OCI-LY3 (cell line): Measurements from ENCODE around the gene KCND2.

Experiments
- H2AFZ ChIP-seq: fragments of 200-600, 300-600 bp; shearing (Covaris generic); 2 replicates; pipeline ENCODE4 v1.6.0; 2014; ENCODE audit warnings: antibody characterized with exemption, low read depth, low read length
- H3K27ac ChIP-seq: fragments of 200-600, 300-600 bp; sonication (generic); 2 replicates; pipeline ENCODE4 v1.5.1; 2014; ENCODE audit warnings: mild to moderate bottlenecking, low read length, moderate library complexity, mixed read lengths
- H3K27me3 ChIP-seq: fragments of 200-600, 300-600 bp; sonication (generic); 2 replicates; pipeline ENCODE4 v1.6.1; 2014; ENCODE audit warnings: low read depth, low read length, mixed read lengths
- H3K36me3 ChIP-seq: fragments of 200-600, 300-600 bp; sonication (generic); replicated peaks from 2 replicates; pipeline ENCODE3; 2014; ENCODE audit warnings: low read depth, low read length, mixed read lengths
- H3K4me1 ChIP-seq: fragments of 300-600, 200-600 bp; sonication (generic); 2 replicates; pipeline ENCODE4 v1.6.1; 2014; ENCODE audit warnings: low read length, mixed read lengths
- H3K4me2 ChIP-seq: fragments of 200-600, 300-600 bp; sonication (generic); 2 replicates; pipeline ENCODE4 v1.6.1; 2014; ENCODE audit warnings: low read length, mixed read lengths
- H3K4me3 ChIP-seq: fragments of 300-600, 200-600 bp; sonication (generic); 2 replicates; pipeline ENCODE4 v1.5.1; 2014; ENCODE audit warnings: antibody characterized with exemption, mild to moderate bottlenecking, low read length, moderate library complexity
- H3K79me2 ChIP-seq: fragments of 300-600, 200-600 bp; shearing (Covaris generic); 2 replicates; pipeline ENCODE4 v1.6.1; 2014; ENCODE audit warnings: mild to moderate bottlenecking, low read length, mixed read lengths
- H3K9ac ChIP-seq: fragments of 300-600, 200-600 bp; shearing (Covaris generic); 2 replicates; pipeline ENCODE4 v1.6.0; 2014; ENCODE audit warnings: mild to moderate bottlenecking, low read length, moderate library complexity
- H3K9me3 ChIP-seq: fragments of 200-600, 300-600 bp; shearing (Covaris generic); 2 replicates; pipeline ENCODE4 v1.6.1; 2014; ENCODE audit warnings: low read length, mixed read lengths; ENCODE audit not compliant: insufficient read depth
- H4K20me1 ChIP-seq: fragments of 200-600, 300-600 bp; sonication (generic); 2 replicates; pipeline ENCODE4 v1.6.1; 2016; ENCODE audit warnings: low read length, mixed read lengths; ENCODE audit not compliant: insufficient read depth
- CTCF ChIP-seq: fragments of 200-600, 300-600 bp; sonication (generic); IDR thresholded peaks from 2 replicates; pipeline ENCODE4 v1.5.1; 2014; ENCODE audit warnings: antibody characterized with exemption, low read length, low read depth
- EZH2phosphoT487 ChIP-seq: fragments of 200-600 bp; shearing (Covaris generic); IDR thresholded peaks from 2 replicates; pipeline ENCODE4 v1.6.1; 2018; ENCODE audit warnings: antibody characterized with exemption, mixed run types, low read depth

KCND2 gene

GRCh38 chr7:120521761-120522737 is 249.1 kb downstream of the KCND2 start:
- Histone ChIP-seq H3K4me3 (no peak overlapping the region), H3K36me3 (no peaks in the 10 kb centered on the region), H3K9me3 (no peaks in the 10 kb centered on the region), H3K9ac (no peak overlapping the region), H3K27ac (no peak overlapping the region), H3K79me2 (no peaks in the 10 kb centered on the region), H2AFZ (no peak overlapping the region), H3K27me3 (no peaks in the 10 kb centered on the region), H3K4me2 (no peak overlapping the region), H3K4me1 (no peaks in the 10 kb centered on the region), H4K20me1 (no peaks in the 10 kb centered on the region)
- no peak for TF ChIP-seq CTCF
- TF ChIP-seq EZH2phosphoT487: no peak

GRCh38 chr7:120523985-120524384 is 251.0 kb downstream of the KCND2 start:
- H3K9ac ChIP-seq: no peak overlapping the region
- no peak overlapping the region for H3K4me3 ChIP-seq
- no peaks in the 10 kb centered on the region for H3K36me3 ChIP-seq
- no peaks in the 10 kb centered on the region for H3K4me1 ChIP-seq
- no peaks in the 10 kb centered on the region for H3K27me3 ChIP-seq
- no peak overlapping the region for H2AFZ ChIP-seq
- H3K79me2 ChIP-seq: no peaks in the 10 kb centered on the region
- H3K9me3 ChIP-seq: no peaks in the 10 kb centered on the region
- H3K27ac ChIP-seq: no peak overlapping the region
- H3K4me2 ChIP-seq: no peak overlapping the region
- TF ChIP-seq CTCF (no peak), EZH2phosphoT487 (no peak)
- H4K20me1 ChIP-seq: no peaks in the 10 kb centered on the region

DNA sequence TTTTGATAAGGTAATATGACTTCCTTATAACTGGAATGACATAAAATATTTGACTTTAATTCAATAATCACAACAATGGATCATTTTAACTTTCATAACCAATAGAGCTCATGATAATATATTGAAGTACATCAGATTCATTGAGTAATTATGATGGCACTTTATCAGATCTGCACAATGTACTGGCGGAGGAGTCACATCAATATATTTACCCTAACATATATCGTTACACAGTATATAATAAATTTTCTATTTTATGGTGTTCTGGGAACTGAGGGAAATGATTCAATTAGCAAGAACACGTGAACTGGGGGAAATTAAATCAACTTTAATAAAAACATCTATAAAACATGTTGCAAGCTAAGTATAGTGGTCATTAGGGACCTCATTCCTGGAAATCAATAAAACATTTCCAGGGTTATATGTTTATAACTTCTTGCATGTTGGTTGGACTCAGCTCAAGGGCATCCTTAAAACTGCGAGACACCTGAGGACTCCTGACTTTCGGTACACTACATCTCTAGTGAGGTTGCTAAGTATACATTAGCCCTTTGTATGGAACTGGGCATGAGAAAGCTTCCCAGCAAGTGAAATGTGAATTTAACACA is 254.0 kb downstream of the KCND2 start:
- Histone ChIP-seq H3K9me3 (no peaks in the 10 kb centered on the region), H3K27ac (no peak overlapping the region), H3K36me3 (no peaks in the 10 kb centered on the region), H3K79me2 (no peaks in the 10 kb centered on the region), H4K20me1 (no peaks in the 10 kb centered on the region), H2AFZ (no peak overlapping the region), H3K4me1 (no peaks in the 10 kb centered on the region), H3K4me3 (no peak overlapping the region), H3K4me2 (no peak overlapping the region), H3K9ac (no peak overlapping the region), H3K27me3 (no peaks in the 10 kb centered on the region)
- TF ChIP-seq EZH2phosphoT487 (no peak), CTCF (no peak)

- no peak overlapping the region for H3K27ac ChIP-seq
Observed at GRCh38 chr7:120529736-120530135, 256.8 kb downstream of the KCND2 start.

More at GRCh38 chr7:120529736-120530135, 256.8 kb downstream of the KCND2 start:
- Histone ChIP-seq H2AFZ (no peak overlapping the region), H4K20me1 (no peaks in the 10 kb centered on the region), H3K36me3 (no peaks in the 10 kb centered on the region), H3K4me3 (no peak overlapping the region), H3K9me3 (no peaks in the 10 kb centered on the region), H3K79me2 (no peaks in the 10 kb centered on the region), H3K4me1 (no peaks in the 10 kb centered on the region), H3K27me3 (no peaks in the 10 kb centered on the region), H3K4me2 (no peak overlapping the region), H3K9ac (no peak overlapping the region)
- TF ChIP-seq CTCF: no peak
- no peak for TF ChIP-seq EZH2phosphoT487
